Measurements from ENCODE around the gene FBXO21.

DNA sequence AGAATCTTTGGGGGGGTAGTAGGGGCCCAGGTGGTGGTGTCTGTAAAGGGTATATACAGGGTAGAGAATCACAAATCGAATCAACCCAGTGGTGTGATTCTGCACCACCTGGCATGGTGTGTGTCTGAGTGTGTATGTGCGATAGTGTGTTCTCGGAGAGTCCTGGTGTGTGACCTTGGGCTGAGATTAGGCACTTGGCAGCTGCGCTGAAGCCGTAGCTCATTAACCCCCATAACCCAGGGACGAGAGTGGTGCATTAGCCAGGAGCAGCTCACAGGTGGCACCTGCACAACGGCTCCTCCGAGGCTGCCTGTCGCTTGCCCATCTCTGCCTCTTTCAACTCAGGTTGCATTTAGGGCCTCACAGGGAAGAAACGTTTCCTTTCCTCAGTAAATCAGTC, 75.5 kb downstream of the FBXO21 start:
- TF ChIP-seq, protein P1, sequence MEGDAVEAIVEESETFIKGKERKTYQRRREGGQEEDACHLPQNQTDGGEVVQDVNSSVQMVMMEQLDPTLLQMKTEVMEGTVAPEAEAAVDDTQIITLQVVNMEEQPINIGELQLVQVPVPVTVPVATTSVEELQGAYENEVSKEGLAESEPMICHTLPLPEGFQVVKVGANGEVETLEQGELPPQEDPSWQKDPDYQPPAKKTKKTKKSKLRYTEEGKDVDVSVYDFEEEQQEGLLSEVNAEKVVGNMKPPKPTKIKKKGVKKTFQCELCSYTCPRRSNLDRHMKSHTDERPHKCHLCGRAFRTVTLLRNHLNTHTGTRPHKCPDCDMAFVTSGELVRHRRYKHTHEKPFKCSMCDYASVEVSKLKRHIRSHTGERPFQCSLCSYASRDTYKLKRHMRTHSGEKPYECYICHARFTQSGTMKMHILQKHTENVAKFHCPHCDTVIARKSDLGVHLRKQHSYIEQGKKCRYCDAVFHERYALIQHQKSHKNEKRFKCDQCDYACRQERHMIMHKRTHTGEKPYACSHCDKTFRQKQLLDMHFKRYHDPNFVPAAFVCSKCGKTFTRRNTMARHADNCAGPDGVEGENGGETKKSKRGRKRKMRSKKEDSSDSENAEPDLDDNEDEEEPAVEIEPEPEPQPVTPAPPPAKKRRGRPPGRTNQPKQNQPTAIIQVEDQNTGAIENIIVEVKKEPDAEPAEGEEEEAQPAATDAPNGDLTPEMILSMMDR (optimal IDR thresholded peaks at IDR 0.05 in 1 of 3, IDR thresholded peaks at IDR 0.05 in 1 of 3, conservative IDR thresholded peaks at IDR 0.05 in 1 of 3; ENCODE audit: extremely low read depth in 1 of 3, insufficient read depth in 2 of 3, low read length in 3 of 3), result no peak
- TF ChIP-seq EZH2 (IDR thresholded peaks at IDR 0.05; ENCODE audit: low read length), result no peak
